Left hindlimb (tissue), 1 donor: ENCODE measurements around the gene FBN3.

Experiments
- DNase-seq: peaks from one replicate; pipeline ENCODE4 v3.0.0-alpha.2; 2018

Gene FBN3

GRCh38 chr19:8148088-8148409, 1.3 kb downstream of the FBN3 start:
- DNase-seq, result no peak

GRCh38 chr19:8147582-8147978, 1.8 kb downstream of the FBN3 start:
- DNase-seq, result no peak

GRCh38 chr19:8146877-8147581, 2.4 kb downstream of the FBN3 start:
- no peak for DNase-seq

GRCh38 chr19:8144273-8144995, 5.0 kb downstream of the FBN3 start:
- no peak for DNase-seq

GRCh38 chr19:8143041-8143440, 6.4 kb downstream of the FBN3 start:
- no peak for DNase-seq

- DNase-seq, result no peak
These were observed 6.9 kb downstream of the FBN3 start for GRCh38 chr19:8142513-8142900.

GRCh38 chr19:8141726-8142512, 7.5 kb downstream of the FBN3 start:
- DNase-seq, result no peak

- DNase-seq, result no peak
These were observed 11.2 kb downstream of the FBN3 start for GRCh38 chr19:8138201-8138600.

GRCh38 chr19:8137425-8137824, 12.0 kb downstream of the FBN3 start:
- no peak for DNase-seq

- no peak for DNase-seq
These were observed 13.3 kb downstream of the FBN3 start for GRCh38 chr19:8135946-8136618.

GRCh38 chr19:8132858-8133458, 16.4 kb downstream of the FBN3 start:
- no peak for DNase-seq

GRCh38 chr19:8131517-8131916, 17.9 kb downstream of the FBN3 start:
- no peak for DNase-seq

- no peak for DNase-seq
These were observed 20.3 kb downstream of the FBN3 start for GRCh38 chr19:8129061-8129618.

GRCh38 chr19:8128551-8128950, 20.8 kb downstream of the FBN3 start:
- DNase-seq, result no peak

GRCh38 chr19:8127311-8127710, 22.1 kb downstream of the FBN3 start:
- no peak for DNase-seq

GRCh38 chr19:8126511-8126910, 22.9 kb downstream of the FBN3 start:
- no peak for DNase-seq

GRCh38 chr19:8126008-8126407, 23.4 kb downstream of the FBN3 start:
- DNase-seq, result no peak

GRCh38 chr19:8123683-8124082, 25.7 kb downstream of the FBN3 start:
- DNase-seq, result no peak

- DNase-seq, result no peak
These were observed 28.5 kb downstream of the FBN3 start for GRCh38 chr19:8120636-8121480.

GRCh38 chr19:8117991-8118390, 31.4 kb downstream of the FBN3 start:
- no peak for DNase-seq

GRCh38 chr19:8116437-8117293, 32.7 kb downstream of the FBN3 start:
- DNase-seq, result no peak
